Measurements from ENCODE around the gene APBB1IP.

GRCh38 chr10:26555719-26556368 lies 117.7 kb downstream of the APBB1IP start:
- no peak for TF ChIP-seq CTCF (IDR thresholded peaks at IDR 0.05)
- no peak for TF ChIP-seq POLR2A (IDR thresholded peaks at IDR 0.05)
